Left lung (tissue), 10 donors: ENCODE data around the gene FCHSD2. TPM values are rescaled to one million over a fixed set of nuclear protein-coding genes. Genes with fewer than 3 reads are reported as not detected.

Experiments used
- ATAC-seq: fragments of 200-7000 bp; cut with Tn5 transposase; one replicate; pipeline ENCODE4 v1.9.1; 2020; ENCODE audit warnings: moderate library complexity
- DNase-seq, 4 donors: peaks; one replicate each; pipeline ENCODE4 v3.0.0-alpha.2; 2013 to 2020
- H3K27ac ChIP-seq, 2 donors: fragments of 200-600 bp; sonication (generic) in 1 of 2; one replicate each; pipeline versions ENCODE4 v1.5.0 to v1.8.0; 2020 to 2021
- H3K27me3 ChIP-seq, 2 donors: fragments of 200-600 bp; sonication (generic) in 1 of 2; one replicate each; pipeline versions ENCODE4 v1.5.0 to v1.8.0; 2020 to 2021
- H3K36me3 ChIP-seq, 2 donors: fragments of 200-600 bp; sonication (generic) in 1 of 2; one replicate each; pipeline versions ENCODE4 v1.5.0 to v1.8.0; 2020 to 2021
- H3K4me1 ChIP-seq, 2 donors: fragments of 200-600 bp; one replicate each; pipeline ENCODE4 v1.8.0; 2021
- H3K4me3 ChIP-seq, 2 donors: fragments of 200-600 bp; sonication (generic) in 1 of 2; one replicate each; pipeline versions ENCODE4 v1.5.0 to v1.8.0; 2020 to 2021; ENCODE audit warnings: mild to moderate bottlenecking in 1 of 2
- H3K9me3 ChIP-seq, 2 donors: fragments of 200-600 bp; sonication (generic) in 1 of 2; one replicate each; pipeline versions ENCODE4 v1.5.0 to v1.8.0; 2020 to 2021
- intact Hi-C, 2 donors: fragments of 100-400 bp; cut with DNase I; formaldehyde crosslinking; loops; one replicate each; pipeline versions ENCODE4 v1.11.2 to v1.14.2; 2022
- polyA plus RNA-seq, 6 donors: library from polyadenylated mRNA; unstranded; fragments of 120-200 nt; gene quantifications; one replicate each; pipeline ENCODE4 v1.2.1, GENCODE V29; 2013; ENCODE audit not compliant: insufficient read length in 6 of 6
- total RNA-seq, 2 donors: library from RNA; stranded (reverse); fragmentation: NEBNext Ultra II Directional; extraction: Animal tissue kit (Norgen Biotek cat#: 25700); gene quantifications; one replicate each; pipeline ENCODE4 v1.2.1, GENCODE V29; 2021
- TF ChIP-seq, protein P1 (sequence below), 2 donors: fragments of 200-600 bp; sonication (generic) in 1 of 2; IDR thresholded peaks; one replicate each; pipeline versions ENCODE4 v1.5.0 to v1.8.0; 2021; ENCODE audit warnings: antibody characterized with exemption in 2 of 2
- donor health status: DM: no; HTN: yes; CAD: no.
- donor health status: DM: no; HTN: no; CAD: no.

Gene FCHSD2
- total and polyA plus RNA-seq, 8 donors = 46.2 to 58.2 (median 48.5) TPM

GRCh38 chr11:72875736-72876135, 266.4 kb downstream of the FCHSD2 start:
- no peak overlapping the region for H3K27ac ChIP-seq
- DNase-seq (no peak), ATAC-seq (no peak)
- H3K27me3 ChIP-seq = no peaks in the 10 kb centered on the region
- intact Hi-C loops = no loop called here
- no peaks in the 10 kb centered on the region for H3K36me3 ChIP-seq
- H3K9me3 ChIP-seq = no peaks in the 10 kb centered on the region
- H3K4me3 ChIP-seq = no peak overlapping the region
- TF ChIP-seq, protein P1, sequence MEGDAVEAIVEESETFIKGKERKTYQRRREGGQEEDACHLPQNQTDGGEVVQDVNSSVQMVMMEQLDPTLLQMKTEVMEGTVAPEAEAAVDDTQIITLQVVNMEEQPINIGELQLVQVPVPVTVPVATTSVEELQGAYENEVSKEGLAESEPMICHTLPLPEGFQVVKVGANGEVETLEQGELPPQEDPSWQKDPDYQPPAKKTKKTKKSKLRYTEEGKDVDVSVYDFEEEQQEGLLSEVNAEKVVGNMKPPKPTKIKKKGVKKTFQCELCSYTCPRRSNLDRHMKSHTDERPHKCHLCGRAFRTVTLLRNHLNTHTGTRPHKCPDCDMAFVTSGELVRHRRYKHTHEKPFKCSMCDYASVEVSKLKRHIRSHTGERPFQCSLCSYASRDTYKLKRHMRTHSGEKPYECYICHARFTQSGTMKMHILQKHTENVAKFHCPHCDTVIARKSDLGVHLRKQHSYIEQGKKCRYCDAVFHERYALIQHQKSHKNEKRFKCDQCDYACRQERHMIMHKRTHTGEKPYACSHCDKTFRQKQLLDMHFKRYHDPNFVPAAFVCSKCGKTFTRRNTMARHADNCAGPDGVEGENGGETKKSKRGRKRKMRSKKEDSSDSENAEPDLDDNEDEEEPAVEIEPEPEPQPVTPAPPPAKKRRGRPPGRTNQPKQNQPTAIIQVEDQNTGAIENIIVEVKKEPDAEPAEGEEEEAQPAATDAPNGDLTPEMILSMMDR (IDR thresholded peaks at IDR 0.05) = no peak
- H3K4me1 ChIP-seq = no peaks in the 10 kb centered on the region

GRCh38 chr11:72872012-72872411, 270.1 kb downstream of the FCHSD2 start:
- Histone ChIP-seq H3K36me3 (peaks cover 0 to 5% of the 10 kb centered on the region in 2 donors), H3K4me1 (no peaks in the 10 kb centered on the region), H3K27ac (no peak overlapping the region), H3K27me3 (no peaks in the 10 kb centered on the region), H3K9me3 (no peaks in the 10 kb centered on the region), H3K4me3 (no peak overlapping the region)
- intact Hi-C loops = no loop called here
- TF ChIP-seq, protein P1 (IDR thresholded peaks at IDR 0.05) = no peak
- DNase-seq (no peak), ATAC-seq (no peak)

DNA sequence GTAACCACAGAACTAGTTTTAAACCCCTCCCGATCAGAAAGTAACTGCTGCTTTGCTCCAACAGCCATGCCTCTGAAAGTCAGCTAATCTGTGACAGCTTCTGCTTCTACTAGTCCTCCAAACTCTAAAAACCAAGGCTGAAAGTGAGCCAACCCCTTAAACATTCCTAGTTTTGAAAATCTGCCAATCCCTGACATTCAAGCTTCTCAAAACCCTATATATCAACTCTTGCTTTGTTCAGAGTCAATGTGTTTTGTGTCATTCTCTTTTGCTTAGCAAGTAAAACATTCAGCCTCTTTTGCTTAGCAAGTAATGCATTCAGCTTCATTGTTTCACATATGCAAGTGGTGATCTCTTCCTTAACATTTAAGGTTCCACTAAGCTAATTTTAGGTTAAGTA, 271.0 kb downstream of the FCHSD2 start:
- intact Hi-C loops = no loop called here
- Histone ChIP-seq H3K36me3 (peaks cover 0 to 5% of the 10 kb centered on the region in 2 donors), H3K4me3 (no peak overlapping the region), H3K27ac (no peak overlapping the region), H3K4me1 (no peaks in the 10 kb centered on the region), H3K27me3 (no peaks in the 10 kb centered on the region), H3K9me3 (no peaks in the 10 kb centered on the region)
- no peak for ATAC-seq
- TF ChIP-seq, protein P1 (IDR thresholded peaks at IDR 0.05) = no peak
- DNase-seq = peak in 1 of 4 donors; percentile 44

GRCh38 chr11:72869831-72870230, 272.3 kb downstream of the FCHSD2 start:
- no peak for ATAC-seq
- intact Hi-C loops = no loop called here
- H3K4me1 ChIP-seq = peaks cover 0 to 5% of the 10 kb centered on the region in 2 donors
- H3K9me3 ChIP-seq = no peaks in the 10 kb centered on the region
- DNase-seq = peak in 1 of 4 donors; percentile 21
- H3K4me3 ChIP-seq = no peak overlapping the region
- H3K27me3 ChIP-seq = no peaks in the 10 kb centered on the region
- peaks cover 0 to 5% of the 10 kb centered on the region in 2 donors for H3K36me3 ChIP-seq
- TF ChIP-seq, protein P1 (IDR thresholded peaks at IDR 0.05) = no peak
- no peak overlapping the region for H3K27ac ChIP-seq

DNA sequence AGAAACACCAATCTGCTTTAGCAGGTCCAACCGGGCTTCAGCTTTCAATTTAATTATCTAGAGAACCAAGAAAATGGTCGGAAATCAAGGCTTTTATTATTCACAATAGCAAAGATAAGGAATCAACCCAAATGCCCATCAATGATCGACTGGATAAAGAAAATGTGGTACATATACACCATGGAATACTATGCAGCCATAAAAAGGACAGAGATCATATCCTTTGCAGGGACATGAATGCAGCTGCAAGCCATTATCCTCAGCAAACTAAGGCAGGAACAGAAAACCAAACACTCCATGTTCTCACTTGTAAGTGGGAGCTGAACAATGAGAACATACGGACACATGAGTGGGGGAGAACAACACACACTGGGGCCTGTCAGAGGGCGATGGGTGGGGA, 274.1 kb downstream of the FCHSD2 start:
- TF ChIP-seq, protein P1 (IDR thresholded peaks at IDR 0.05) = no peak
- DNase-seq (no peak), ATAC-seq (no peak)

More for the DNA sequence above, 274.1 kb downstream of the FCHSD2 start:
- H3K9me3 ChIP-seq = no peaks in the 10 kb centered on the region
- no peak overlapping the region for H3K27ac ChIP-seq
- H3K4me1 ChIP-seq = peaks cover 0 to 9% of the 10 kb centered on the region in 2 donors
- H3K4me3 ChIP-seq = no peak overlapping the region
- H3K27me3 ChIP-seq = no peaks in the 10 kb centered on the region
- peaks cover 0 to 5% of the 10 kb centered on the region in 2 donors for H3K36me3 ChIP-seq
- intact Hi-C loops = no loop called here
